ENCODE data around the gene NAALADL2. TPM values are rescaled to one million over a fixed set of nuclear protein-coding genes. Genes with fewer than 3 reads are reported as not detected.

NAALADL2 gene
- total and polyA plus RNA-seq, 2 of the 4 experiments (the other 2 are of a cell fraction), result 3.8 to 19.2 TPM

GRCh38 chr3:175484666-175485065, 625.5 kb downstream of the NAALADL2 start:
- Histone ChIP-seq H4K8ac (ENCODE audit: low read depth in 2 of 2, low read length in 2 of 2) (no peak overlapping the region), H3K36me3 (ENCODE audit: control insufficient read depth, insufficient read depth, low read length) (no peaks in the 10 kb centered on the region), H2AK5ac (ENCODE audit: low read depth, low read length) (no peak overlapping the region), H3K9me1 (ENCODE audit: insufficient read depth, low read length) (no peaks in the 10 kb centered on the region), H3K4ac (ENCODE audit: low read depth, low read length) (no peak overlapping the region), H3K56ac (ENCODE audit: extremely low read depth, insufficient read depth, low read length) (no peak overlapping the region), H3K23ac (ENCODE audit: low read depth, low read length) (no peak overlapping the region), H3K79me1 (ENCODE audit: low read depth in 1 of 2, low read length in 2 of 2) (no peaks in the 10 kb centered on the region), H2AFZ (replicated peaks; ENCODE audit: low read length, poor library complexity) (no peak overlapping the region), H4K5ac (ENCODE audit: low read depth, low read length) (no peak overlapping the region), H2AK9ac (replicated peaks; ENCODE audit: low read depth, low read length, poor library complexity) (no peak overlapping the region), H3K9me3 (ENCODE audit: control insufficient read depth, insufficient read depth, low read length) (no peaks in the 10 kb centered on the region), H2BK15ac (ENCODE audit: low read depth, low read length) (no peak overlapping the region), H2BK20ac (ENCODE audit: low read depth, low read length) (no peak overlapping the region), H3K14ac (replicated peaks; ENCODE audit: low read depth, low read length) (no peak overlapping the region), H3K4me1 (ENCODE audit: control insufficient read depth, insufficient read depth, low read length) (no peaks in the 10 kb centered on the region), H2BK120ac (ENCODE audit: low read depth, low read length) (no peak overlapping the region), H3K27me3 (ENCODE audit: control insufficient read depth, insufficient read depth, low read length) (no peaks in the 10 kb centered on the region), H3K9ac (ENCODE audit: low read depth, low read length) (no peak overlapping the region), H4K20me1 (ENCODE audit: insufficient read depth, low read length) (no peaks in the 10 kb centered on the region), H2BK5ac (ENCODE audit: low read depth, low read length, poor library complexity, severe bottlenecking) (no peak overlapping the region), H4K91ac (ENCODE audit: insufficient read depth, low read depth, low read length) (no peak overlapping the region), H3K4me3 (ENCODE audit: insufficient read depth, low read depth, low read length) (no peak overlapping the region), H3K4me2 (ENCODE audit: low read depth, low read length) (no peak overlapping the region), H3K18ac (ENCODE audit: low read depth, low read length) (no peak overlapping the region), H3K27ac (ENCODE audit: insufficient read depth, low read length) (no peak overlapping the region)
- ChIA-PET POLR2A (ENCODE audit: unreplicated experiment) (no interaction called here), CTCF (interaction anchor here (0.9 kb wide), 1 partner anchor 28 kb away, joined by 3 read pairs; no protein-coding TSS in a partner anchor)
- DNase-seq (no peak), ATAC-seq (ENCODE audit: low read depth) (no peak)
- in situ Hi-C loops (cut with MboI; ENCODE audit: low sequenced_read_pairs), result no loop called here
- no CpG with 5 or more reads among the region's 2 CpGs for WGBS, 2 experiments (ENCODE audit: extremely low coverage in 2 of 2, insufficient read length in 1 of 2)
- intact Hi-C loops (cut with micrococcal nuclease), result no loop called here
- TF ChIP-seq MAZ (IDR thresholded peaks at IDR 0.05; ENCODE audit: borderline replicate concordance, low read depth, low read length) (no peak), BHLHE40 (IDR thresholded peaks at IDR 0.05; ENCODE audit: low read depth, low read length) (no peak), MAFK (IDR thresholded peaks at IDR 0.05; ENCODE audit: low read depth, low read length) (no peak)
- no TSS peak for BruUV-seq (replicated peaks)
- dilution Hi-C loops (cut with HindIII; ENCODE audit: low sequenced_read_pairs, unreplicated experiment), result no loop called here

Measured in IMR-90 (cell line).